H1 (cell line): Measurements from ENCODE around the gene ZNF511. TPM values are rescaled to one million over a fixed set of nuclear protein-coding genes. Genes with fewer than 3 reads are reported as not detected.
A peak's percentile ranks its signal among the peaks of the same experiment; 100 is the strongest.

Source experiments
- CTCF ChIA-PET: fragments of 300-600 bp; sonication (Branson Sonifier 250); formaldehyde crosslinking; loops from one replicate; lab custom pipeline; 2021; ENCODE audit not compliant: partially characterized antibody; lab: Charles Lee
- POLR2A ChIA-PET: fragments of 300-600 bp; sonication (Branson Sonifier 250); formaldehyde crosslinking; loops from one replicate; lab custom pipeline; 2021; ENCODE audit warnings: inconsistent platforms; ENCODE audit not compliant: partially characterized antibody; lab: Charles Lee
- DNase-seq, 2 experiments: peaks; one replicate each; pipeline versions ENCODE4 v3.0.0 to v3.0.0-alpha.2; 2010 to 2022; ENCODE audit warnings: low spot score in 2 of 2, low read depth in 1 of 2, mixed read lengths in 1 of 2
- FAIRE-seq: peaks from 2 replicates; lab custom pipeline; 2011; peaks lifted over from hg19 to GRCh38; lab: Jason Lieb, UNC
- H2AFZ ChIP-seq: 2 replicates; pipeline ENCODE4 v1.8.1; 2012; ENCODE audit warnings: low read length, inconsistent platforms
- H2AK5ac ChIP-seq: 2 replicates; pipeline ENCODE4 v1.6.1; 2013; ENCODE audit warnings: low read depth, low read length
- H2BK120ac ChIP-seq: replicated peaks from 2 replicates; pipeline ENCODE3; 2013; ENCODE audit warnings: low read depth, low read length, inconsistent platforms
- H2BK12ac ChIP-seq: 2 replicates; pipeline ENCODE4 v1.6.1; 2013; ENCODE audit warnings: low read depth, low read length
- H2BK15ac ChIP-seq: 2 replicates; pipeline ENCODE4 v1.6.1; 2013; ENCODE audit warnings: low read length
- H2BK20ac ChIP-seq: 2 replicates; pipeline ENCODE4 v1.6.1; 2013; ENCODE audit warnings: low read length
- H2BK5ac ChIP-seq: 2 replicates; pipeline ENCODE4 v1.6.1; 2013; ENCODE audit warnings: low read depth, low read length
- H3K14ac ChIP-seq: 2 replicates; pipeline ENCODE4 v1.6.1; 2013; ENCODE audit warnings: inconsistent platforms; ENCODE audit not compliant: insufficient read length
- H3K18ac ChIP-seq: 2 replicates; pipeline ENCODE4 v1.6.1; 2013; ENCODE audit warnings: low read length; ENCODE audit errors: extremely low read depth
- H3K23ac ChIP-seq: 2 replicates; pipeline ENCODE4 v1.6.1; 2013; ENCODE audit warnings: inconsistent platforms; ENCODE audit not compliant: insufficient read length
- H3K23me2 ChIP-seq: 2 replicates; pipeline ENCODE4 v1.6.1; 2013; ENCODE audit warnings: low read depth, low read length
- H3K27ac ChIP-seq: 2 replicates; pipeline ENCODE4 v1.6.1; 2011; ENCODE audit warnings: low read depth, low read length, inconsistent platforms
- H3K27me3 ChIP-seq, 4 experiments: replicated peaks in 1 of 4; 1 replicate in 1 of 4; 2 replicates in 3 of 4; pipeline versions ENCODE4 v1.6.1 to v1.8.1; 2011 to 2013; ENCODE audit warnings: low read length in 3 of 4, mild to moderate bottlenecking in 3 of 4, inconsistent platforms in 2 of 4, mixed read lengths in 2 of 4, moderate library complexity in 1 of 4; ENCODE audit not compliant: control insufficient read depth in 3 of 4, insufficient read depth in 3 of 4; ENCODE audit errors: extremely low read depth in 1 of 4
- H3K36me3 ChIP-seq, 4 experiments: 2 replicates each; pipeline versions ENCODE4 v1.6.1 to v1.8.1; 2011 to 2013; ENCODE audit warnings: mild to moderate bottlenecking in 4 of 4, low read length in 3 of 4, moderate library complexity in 2 of 4, control low read depth in 1 of 4, inconsistent platforms in 1 of 4; ENCODE audit not compliant: insufficient read depth in 4 of 4, control insufficient read depth in 2 of 4
- H3K4ac ChIP-seq: replicated peaks from 2 replicates; pipeline ENCODE3; 2013; ENCODE audit warnings: low read length, low read depth, mixed read lengths, inconsistent platforms; ENCODE audit not compliant: insufficient read length
- H3K4me1 ChIP-seq, 4 experiments: replicated peaks in 1 of 4; 1 replicate in 1 of 4; 2 replicates in 3 of 4; pipeline versions ENCODE4 v1.6.1 to v1.8.1; 2011 to 2013; ENCODE audit warnings: low read length in 3 of 4, inconsistent platforms in 2 of 4, mixed read lengths in 1 of 4; ENCODE audit not compliant: insufficient read depth in 4 of 4, control insufficient read depth in 3 of 4
- H3K4me2 ChIP-seq, 2 experiments: 2 replicates each; pipeline versions ENCODE4 v1.6.1 to v1.8.1; 2011 to 2013; ENCODE audit warnings: low read depth in 2 of 2, low read length in 2 of 2, control low read depth in 1 of 2, inconsistent platforms in 1 of 2, mild to moderate bottlenecking in 1 of 2; ENCODE audit not compliant: insufficient read depth in 1 of 2
- H3K4me3 ChIP-seq, 4 experiments: fragments of 200-600, 300-600 bp in 1 of 4; sonication (generic), shearing (Covaris generic), sonication (Bioruptor Twin) in 1 of 4; 2 replicates each; pipeline versions ENCODE4 v1.5.1 to v1.8.1; 2011 to 2016; ENCODE audit warnings: low read length in 4 of 4, low read depth in 3 of 4, control low read depth in 2 of 4, inconsistent platforms in 2 of 4, mild to moderate bottlenecking in 2 of 4, mixed read lengths in 1 of 4, moderate library complexity in 1 of 4; ENCODE audit not compliant: insufficient read depth in 2 of 4; ENCODE audit errors: extremely low read depth in 1 of 4
- H3K56ac ChIP-seq: replicated peaks from 2 replicates; pipeline ENCODE3; 2013; ENCODE audit warnings: low read depth, mild to moderate bottlenecking, mixed read lengths, low read length, inconsistent platforms; ENCODE audit not compliant: insufficient read length
- H3K79me1 ChIP-seq: 2 replicates; pipeline ENCODE4 v1.6.1; 2013; ENCODE audit warnings: low read depth, low read length, control low read depth
- H3K79me2 ChIP-seq, 2 experiments: 2 replicates each; pipeline versions ENCODE4 v1.6.1 to v1.8.1; 2012 to 2013; ENCODE audit warnings: low read length in 2 of 2, mild to moderate bottlenecking in 2 of 2, inconsistent platforms in 1 of 2; ENCODE audit not compliant: insufficient read depth in 2 of 2, control insufficient read depth in 1 of 2
- H3K9ac ChIP-seq, 4 experiments: replicated peaks in 1 of 4; 1 replicate in 1 of 4; 2 replicates in 3 of 4; pipeline versions ENCODE4 v1.6.1 to v1.8.1; 2011 to 2013; ENCODE audit warnings: low read depth in 3 of 4, low read length in 3 of 4, control low read depth in 2 of 4, mild to moderate bottlenecking in 2 of 4, moderate library complexity in 2 of 4, inconsistent platforms in 1 of 4; ENCODE audit errors: extremely low read depth in 1 of 4
- H3K9me3 ChIP-seq, 2 experiments: 2 replicates each; pipeline versions ENCODE4 v1.6.1 to v1.8.1; 2012 to 2013; ENCODE audit warnings: mild to moderate bottlenecking in 2 of 2, moderate library complexity in 2 of 2, control low read depth in 1 of 2, inconsistent platforms in 1 of 2, low read depth in 1 of 2, low read length in 1 of 2, mixed read lengths in 1 of 2; ENCODE audit not compliant: insufficient read depth in 2 of 2
- H4K20me1 ChIP-seq, 2 experiments: replicated peaks in 1 of 2; 2 replicates each; pipeline versions ENCODE3 to v1.8.1; 2011 to 2013; ENCODE audit warnings: inconsistent platforms in 2 of 2, low read length in 2 of 2, mild to moderate bottlenecking in 1 of 2; ENCODE audit not compliant: insufficient read depth in 2 of 2, control insufficient read depth in 1 of 2
- H4K5ac ChIP-seq: 2 replicates; pipeline ENCODE4 v1.6.1; 2013; ENCODE audit warnings: low read length, low read depth, mixed read lengths, inconsistent platforms; ENCODE audit not compliant: insufficient read length
- H4K8ac ChIP-seq: 2 replicates; pipeline ENCODE4 v1.8.0; 2013; ENCODE audit warnings: mild to moderate bottlenecking, moderate library complexity, low read length, inconsistent platforms; ENCODE audit not compliant: insufficient read depth; ENCODE audit errors: extremely low read depth
- H4K91ac ChIP-seq: replicated peaks from 2 replicates; pipeline ENCODE3; 2013; ENCODE audit warnings: low read length, mixed read lengths, inconsistent platforms; ENCODE audit not compliant: insufficient read length
- CEBPB ChIP-seq: IDR thresholded peaks from 2 replicates; pipeline ENCODE4 v1.6.1; 2012; ENCODE audit warnings: low read depth, low read length
- EP300 ChIP-seq, 2 experiments: IDR thresholded peaks; 1 replicate in 1 of 2; 2 replicates in 1 of 2; pipeline ENCODE4 v1.6.1; 2011 to 2012; ENCODE audit warnings: low read depth in 2 of 2, low read length in 2 of 2, mild to moderate bottlenecking in 2 of 2, borderline replicate concordance in 1 of 2, inconsistent platforms in 1 of 2, moderate library complexity in 1 of 2
- FOSL1 ChIP-seq: IDR thresholded peaks from 2 replicates; pipeline ENCODE4 v1.6.1; 2011; ENCODE audit warnings: mild to moderate bottlenecking, low read depth, low read length, moderate library complexity; ENCODE audit not compliant: insufficient read depth
- GABPA ChIP-seq: IDR thresholded peaks from 2 replicates; pipeline ENCODE4 v1.6.1; 2011; ENCODE audit warnings: mild to moderate bottlenecking, low read length, moderate library complexity, borderline replicate concordance; ENCODE audit not compliant: insufficient read depth
- GTF2F1 ChIP-seq: IDR thresholded peaks from 2 replicates; pipeline ENCODE4 v1.6.1; 2012; ENCODE audit warnings: low read depth, low read length, improper control_type of control experiment, borderline replicate concordance
- POU5F1 ChIP-seq: IDR thresholded peaks from 2 replicates; pipeline ENCODE4 v1.6.1; 2011; ENCODE audit warnings: low read depth, mild to moderate bottlenecking, low read length, moderate library complexity
- SIX5 ChIP-seq: IDR thresholded peaks from 2 replicates; pipeline ENCODE4 v1.6.1; 2011; ENCODE audit warnings: mild to moderate bottlenecking, low read depth, low read length
- SP1 ChIP-seq: IDR thresholded peaks from 2 replicates; pipeline ENCODE4 v1.6.1; 2011; ENCODE audit warnings: low read depth, low read length
- SRF ChIP-seq: IDR thresholded peaks from 2 replicates; pipeline ENCODE4 v1.6.1; 2011; ENCODE audit warnings: mild to moderate bottlenecking, low read depth, low read length, moderate library complexity
- TAF1 ChIP-seq: IDR thresholded peaks from 2 replicates; pipeline ENCODE4 v1.6.1; 2011; ENCODE audit warnings: mild to moderate bottlenecking, low read depth, low read length
- TEAD4 ChIP-seq: IDR thresholded peaks from 2 replicates; pipeline ENCODE4 v1.6.1; 2012; ENCODE audit warnings: low read depth, low read length, inconsistent platforms, mixed read lengths
- WGBS, 2 experiments: shearing (Covaris generic) in 1 of 2; methylation state at CpG; one replicate each; pipeline versions ENCODE4 v1.1.6 to v1.1.7; 2013 to 2015; ENCODE audit warnings: low lambda C conversion rate in 2 of 2, mixed read lengths in 2 of 2, inconsistent platforms in 1 of 2, low coverage in 1 of 2, missing lambda C conversion rate in 1 of 2; ENCODE audit not compliant: insufficient replicate concordance in 2 of 2, insufficient coverage in 1 of 2, insufficient read length in 1 of 2; ENCODE audit errors: extremely low coverage in 1 of 2, missing lambda C conversion rate in 1 of 2; 5-methylcytosine and 5-hydroxymethylcytosine counted together
- polyA plus RNA-seq, 7 experiments: library from polyadenylated mRNA; depleted of rRNA in 3 of 7; stranded (reverse) in 5 of 7; unstranded in 2 of 7; fragments of >200 nt in 5 of 7; fragments of 200-250 nt in 2 of 7; gene quantifications; 1 replicate in 5 of 7; 2 replicates in 1 of 7; 4 replicates in 1 of 7; pipeline versions ENCODE4 v1.2.1 to v1.2.3, GENCODE V29; 2011 to 2013; ENCODE audit warnings: missing spikeins in 2 of 7, mixed read lengths in 2 of 7
- total RNA-seq: library from RNA; stranded (reverse); fragmentation: NEBNext Ultra II Directional; extraction: Animal tissue kit (Norgen Biotek cat#: 25700); gene quantifications from 2 replicates; pipeline ENCODE4 v1.2.1, GENCODE V29; 2021
- TF ChIP-seq, protein P1 (sequence below): IDR thresholded peaks from 2 replicates; pipeline ENCODE4 v1.6.1; 2011; ENCODE audit warnings: low read length, improper control_type of control experiment

ZNF511 gene
- total and polyA plus RNA-seq, 2 of the 8 experiments (the other 6 are each of a cell fraction or from before 2014, with no cell fraction given), result 55.4 to 71.7 TPM

DNA sequence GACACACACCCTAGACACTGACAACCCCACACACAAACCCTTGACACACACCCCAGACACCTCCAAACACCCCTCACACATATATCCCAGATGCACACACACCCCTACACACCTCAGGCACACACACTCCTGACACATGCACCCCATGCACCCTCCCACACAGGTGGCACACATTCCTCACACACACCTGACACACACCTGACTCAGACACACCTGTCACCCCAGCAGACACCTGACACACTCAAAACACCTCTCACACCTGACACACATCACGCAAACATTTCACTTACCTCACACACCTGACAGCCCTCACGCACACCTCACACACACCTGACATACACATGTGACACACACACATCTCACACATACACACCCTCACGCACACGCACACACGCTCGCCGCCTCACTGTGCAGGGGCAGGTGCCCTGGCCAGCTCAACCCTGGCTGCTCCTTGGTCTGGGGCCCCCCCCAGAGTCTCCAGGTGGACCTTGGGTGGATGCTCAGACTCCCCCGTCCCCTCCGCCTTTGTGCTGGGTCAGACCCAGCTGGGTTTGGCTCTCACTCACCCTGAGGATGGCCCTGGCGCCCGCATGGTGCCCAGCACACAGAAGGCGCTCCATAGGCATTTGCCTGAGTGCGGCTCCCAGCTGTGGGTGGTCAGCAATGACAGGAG is 31.1 kb downstream of the ZNF511 start:
- CTCF ChIA-PET, result interaction anchor here (0.6 to 2.3 kb wide), 3 partner anchors 10 to 14 kb away, joined by 3 to 7 read pairs (median 6); no protein-coding TSS in a partner anchor
- 89% methylated on average over 10 of the region's 13 CpGs; no CpG with 5 or more reads in 1 of the 2 experiments for WGBS, 2 experiments
- Histone ChIP-seq H3K4me2 (no peak overlapping the region), H3K27me3 (peaks cover 20 to 39% (median 35%) of the 10 kb centered on the region in 4 experiments), H4K91ac (no peak overlapping the region), H3K4ac (no peak overlapping the region), H2AFZ (no peak overlapping the region), H2BK12ac (no peak overlapping the region), H2BK5ac (no peak overlapping the region), H3K23me2 (peaks cover 31% of the 10 kb centered on the region; the same call in 1 of the 2 replicates), H2BK120ac (no peak overlapping the region), H3K56ac (no peak overlapping the region), H3K18ac (no peak overlapping the region), H3K79me1 (no peaks in the 10 kb centered on the region), H3K9me3 (peaks cover 0 to 4% of the 10 kb centered on the region in 2 experiments; a peak in 1 of 4 replicates), H3K79me2 (no peaks in the 10 kb centered on the region), H3K36me3 (no peaks in the 10 kb centered on the region; a peak in 1 of 8 replicates), H2BK20ac (0 out of 2 replicates have a peak overlapping the region, but pooled peaks have one; percentile 61), H3K14ac (no peak overlapping the region), H3K4me1 (peaks cover 0 to 16% (median 7%) of the 10 kb centered on the region in 4 experiments; a peak in 6 of 7 replicates), H4K20me1 (peaks cover 0 to 20% of the 10 kb centered on the region in 2 experiments), H3K23ac (no peak overlapping the region), H3K9ac (no peak overlapping the region), H4K5ac (no peak overlapping the region), H2AK5ac (0 out of 2 replicates have a peak overlapping the region, but pooled peaks have one; percentile 24), H3K27ac (no peak overlapping the region), H2BK15ac (no peak overlapping the region), H4K8ac (no peak overlapping the region), H3K4me3 (no peak overlapping the region)
- POLR2A ChIA-PET, result interaction anchor here (1.5 kb wide), 1 partner anchor 13 kb away, joined by 5 read pairs; no protein-coding TSS in a partner anchor
- DNase-seq, result no peak
- no peak for FAIRE-seq
- TF ChIP-seq GTF2F1 (no peak), TEAD4 (no peak), SRF (no peak), TAF1 (no peak), SP1 (no peak), EP300 (IDR thresholded peaks at IDR 0.05; ENCODE audit: borderline replicate concordance in 1 of 2, low read depth in 2 of 2, low read length in 2 of 2) (no peak), CEBPB (no peak), FOSL1 (no peak), SIX5 (no peak), GABPA (no peak), POU5F1 (no peak)
- TF ChIP-seq, protein P1, sequence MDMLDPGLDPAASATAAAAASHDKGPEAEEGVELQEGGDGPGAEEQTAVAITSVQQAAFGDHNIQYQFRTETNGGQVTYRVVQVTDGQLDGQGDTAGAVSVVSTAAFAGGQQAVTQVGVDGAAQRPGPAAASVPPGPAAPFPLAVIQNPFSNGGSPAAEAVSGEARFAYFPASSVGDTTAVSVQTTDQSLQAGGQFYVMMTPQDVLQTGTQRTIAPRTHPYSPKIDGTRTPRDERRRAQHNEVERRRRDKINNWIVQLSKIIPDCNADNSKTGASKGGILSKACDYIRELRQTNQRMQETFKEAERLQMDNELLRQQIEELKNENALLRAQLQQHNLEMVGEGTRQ, result no peak
